Measurements from ENCODE around the gene TPST1. TPM values are rescaled to one million over a fixed set of nuclear protein-coding genes. Genes with fewer than 3 reads are reported as not detected.
"Not testable (repeated sequence)": the region's sequence is repeated elsewhere in the genome, so short reads cannot be mapped to it uniquely, and the experiment has no call there.

Gene TPST1
- total RNA-seq, 1 experiment from 2014 or later, result 15.0 TPM

- TF ChIP-seq ZNF671 (CRISPR knock-in tag; IDR thresholded peaks at IDR 0.05) (no peak), IRF2 (CRISPR knock-in tag; IDR thresholded peaks at IDR 0.05; ENCODE audit: borderline replicate concordance, low read depth) (no peak), ZNF317 (CRISPR knock-in tag; IDR thresholded peaks at IDR 0.05; ENCODE audit: borderline replicate concordance, low read depth) (0 out of 2 replicates have a peak, but pooled peaks have one; percentile 23), ZNF512 (CRISPR knock-in tag; IDR thresholded peaks at IDR 0.05; ENCODE audit: borderline replicate concordance) (no peak), ATF2 (CRISPR knock-in tag; IDR thresholded peaks at IDR 0.05; ENCODE audit: borderline replicate concordance, low read depth) (no peak), JUN (CRISPR knock-in tag; IDR thresholded peaks at IDR 0.05) (no peak; the same call in 1 of the 2 replicates), IRF1 (CRISPR knock-in tag; IDR thresholded peaks at IDR 0.05) (no peak), SP1 (CRISPR knock-in tag; conservative IDR thresholded peaks at IDR 0.05) (peak; percentile 78), KAT7 (CRISPR knock-in tag; IDR thresholded peaks at IDR 0.05; ENCODE audit: borderline replicate concordance) (peak; percentile 92), SOX15 (CRISPR knock-in tag; IDR thresholded peaks at IDR 0.05) (no peak), OVOL2 (CRISPR knock-in tag; IDR thresholded peaks at IDR 0.05; ENCODE audit: borderline replicate concordance) (no peak), FOXK1 (CRISPR knock-in tag; IDR thresholded peaks at IDR 0.05) (peak; percentile 64; the same call in 1 of the 2 replicates), NR3C1 (CRISPR knock-in tag; conservative IDR thresholded peaks at IDR 0.05; ENCODE audit: low read depth) (no peak), E2F1 (CRISPR knock-in tag; IDR thresholded peaks at IDR 0.05) (no peak), TCF7 (CRISPR knock-in tag; IDR thresholded peaks at IDR 0.05; ENCODE audit: low read depth) (no peak), ZNF396 (CRISPR knock-in tag; IDR thresholded peaks at IDR 0.05; ENCODE audit: borderline replicate concordance) (no peak)
These were observed at the start of gene TPST1 (continued) for GRCh38 chr7:66204822-66205740.

GRCh38 chr7:66156035-66156434 is 49.1 kb upstream of the TPST1 start:
- not testable (repeated sequence) for H3K4me3 Mint-ChIP-seq; DNase-seq (ENCODE audit: low spot score); H3K27ac Mint-ChIP-seq; H3K27me3 Mint-ChIP-seq (ENCODE audit: low read depth); H3K9me3 Mint-ChIP-seq; ATAC-seq
- Mint-ChIP-seq H3K4me1 (peaks cover 18% of the 10 kb centered on the region), H3K36me3 (peaks cover 25% of the 10 kb centered on the region)
- POLR2A ChIA-PET, result interaction anchor here (0.7 kb wide), 1 partner anchor 856 kb away, joined by 5 read pairs; no protein-coding TSS in a partner anchor
- CTCF ChIA-PET, result interaction anchor here (0.6 to 0.7 kb wide), 2 partner anchors 46 to 279 kb away, joined by 3 to 6 read pairs; no protein-coding TSS in a partner anchor

GRCh38 chr7:66157060-66157459 is 48.1 kb upstream of the TPST1 start:
- H3K36me3 Mint-ChIP-seq, result peaks cover 23% of the 10 kb centered on the region
- CTCF ChIA-PET, result no interaction called here
- peaks cover 15% of the 10 kb centered on the region for H3K4me1 Mint-ChIP-seq

More at GRCh38 chr7:66157060-66157459, 48.1 kb upstream of the TPST1 start:
- DNase-seq (ENCODE audit: low spot score), result no peak
- Mint-ChIP-seq H3K4me3 (no peak overlapping the region), H3K27me3 (ENCODE audit: low read depth) (no peaks in the 10 kb centered on the region), H3K27ac (no peak overlapping the region), H3K9me3 (no peaks in the 10 kb centered on the region)
- no peak for ATAC-seq
- TF ChIP-seq SMAD3 (CRISPR knock-in tag; IDR thresholded peaks at IDR 0.05; ENCODE audit: borderline replicate concordance) (no peak), GABPB1 (CRISPR knock-in tag; IDR thresholded peaks at IDR 0.05) (no peak), MLX (CRISPR knock-in tag; IDR thresholded peaks at IDR 0.05) (no peak), ATF1 (CRISPR knock-in tag; IDR thresholded peaks at IDR 0.05) (no peak), FOXP4 (CRISPR knock-in tag; IDR thresholded peaks at IDR 0.05) (no peak)
- POLR2A ChIA-PET, result no interaction called here
